Mesodermal cell (in vitro differentiated cells): ENCODE data around the gene DOCK1.

Experiments used
- H3K27ac ChIP-seq: 2 replicates; pipeline ENCODE4 v1.7.0; 2013; ENCODE audit warnings: mild to moderate bottlenecking, low read depth, low read length, moderate library complexity; ENCODE audit not compliant: severe bottlenecking
- H3K36me3 ChIP-seq: 2 replicates; pipeline ENCODE4 v1.7.1; 2013; ENCODE audit warnings: mild to moderate bottlenecking, low read length, moderate library complexity; ENCODE audit not compliant: control insufficient read depth, insufficient read depth
- H3K4me1 ChIP-seq: one replicate; pipeline ENCODE4 v1.7.1; 2013; ENCODE audit warnings: mild to moderate bottlenecking, low read length; ENCODE audit not compliant: insufficient read depth, control insufficient read depth, poor library complexity, severe bottlenecking
- H3K4me3 ChIP-seq: 2 replicates; pipeline ENCODE4 v1.7.0; 2013; ENCODE audit warnings: low read length, control low read depth, mild to moderate bottlenecking; ENCODE audit not compliant: insufficient read depth, poor library complexity, severe bottlenecking; ENCODE audit errors: extremely low read depth
- H3K9me3 ChIP-seq: 2 replicates; pipeline ENCODE4 v1.7.1; 2013; ENCODE audit warnings: mild to moderate bottlenecking, low read length, moderate library complexity; ENCODE audit not compliant: control insufficient read depth
- WGBS, 2 experiments: methylation state at CpG; one replicate each; pipeline ENCODE4 v1.1.5; 2013; ENCODE audit warnings: missing lambda C conversion rate in 2 of 2; ENCODE audit not compliant: insufficient coverage in 2 of 2; 5-methylcytosine and 5-hydroxymethylcytosine counted together

Gene DOCK1

DNA sequence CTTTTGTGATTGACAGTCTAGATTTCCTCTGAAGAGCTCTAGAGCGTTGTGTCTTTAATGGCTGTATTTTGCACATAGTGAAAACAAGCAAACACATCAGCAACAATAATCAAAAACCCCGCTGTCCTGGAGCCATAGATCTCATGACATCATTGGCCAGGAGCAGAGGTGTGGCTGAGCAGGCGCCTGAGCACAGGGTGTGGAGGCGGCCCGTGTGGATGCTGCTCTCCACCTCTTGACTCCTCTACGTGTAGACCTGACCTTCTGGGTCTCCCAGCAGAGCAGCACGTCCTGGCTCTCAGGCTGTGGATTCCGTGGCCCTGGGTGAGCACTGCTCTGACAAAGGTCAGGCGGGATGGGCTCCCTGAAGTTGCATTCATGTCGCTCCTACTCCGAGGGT lies 354.1 kb downstream of the DOCK1 start:
- H3K4me1 ChIP-seq, result no peaks in the 10 kb centered on the region
- no peak overlapping the region for H3K27ac ChIP-seq

GRCh38 chr10:127262606-127263005 lies 357.4 kb downstream of the DOCK1 start:
- WGBS, 2 experiments, result 89 to 97% methylated on average over 5 of the region's 7 CpGs
- Histone ChIP-seq H3K27ac (no peak overlapping the region), H3K9me3 (no peaks in the 10 kb centered on the region), H3K36me3 (peaks cover 34% of the 10 kb centered on the region), H3K4me3 (no peak overlapping the region), H3K4me1 (no peaks in the 10 kb centered on the region)

More for the DNA sequence above, 354.1 kb downstream of the DOCK1 start:
- H3K4me3 ChIP-seq, result no peak overlapping the region
- 95 to 98% methylated on average over 7 to 8 of the region's 11 CpGs for WGBS, 2 experiments
- peaks cover 34% of the 10 kb centered on the region for H3K36me3 ChIP-seq
- H3K9me3 ChIP-seq, result no peaks in the 10 kb centered on the region

GRCh38 chr10:127265288-127265687 lies 360.1 kb downstream of the DOCK1 start:
- Histone ChIP-seq H3K4me3 (no peak overlapping the region), H3K27ac (no peak overlapping the region), H3K9me3 (no peaks in the 10 kb centered on the region), H3K36me3 (peaks cover 16% of the 10 kb centered on the region), H3K4me1 (no peaks in the 10 kb centered on the region)
- 87 to 90% methylated on average over 2 of the region's 3 CpGs for WGBS, 2 experiments

- Histone ChIP-seq H3K9me3 (no peaks in the 10 kb centered on the region), H3K4me3 (no peak overlapping the region), H3K4me1 (no peaks in the 10 kb centered on the region), H3K36me3 (peaks cover 16% of the 10 kb centered on the region), H3K27ac (no peak overlapping the region)
- 78 to 100% methylated on average over 1 to 2 of the region's 2 CpGs for WGBS, 2 experiments
Observed at GRCh38 chr10:127266431-127266830, 361.2 kb downstream of the DOCK1 start.

GRCh38 chr10:127267442-127267841 lies 362.2 kb downstream of the DOCK1 start:
- 99 to 100% methylated on average over 9 to 10 of the region's 12 CpGs for WGBS, 2 experiments

GRCh38 chr10:127272076-127272475 lies 366.8 kb downstream of the DOCK1 start:
- Histone ChIP-seq H3K36me3 (peaks cover 14% of the 10 kb centered on the region), H3K4me3 (no peak overlapping the region), H3K9me3 (no peaks in the 10 kb centered on the region), H3K4me1 (peaks cover 2% of the 10 kb centered on the region), H3K27ac (no peak overlapping the region)
- 75 to 100% methylated on average over 2 of the region's 4 CpGs for WGBS, 2 experiments

More at GRCh38 chr10:127267442-127267841, 362.2 kb downstream of the DOCK1 start:
- Histone ChIP-seq H3K36me3 (peaks cover 16% of the 10 kb centered on the region), H3K4me3 (no peak overlapping the region), H3K4me1 (no peaks in the 10 kb centered on the region), H3K9me3 (no peaks in the 10 kb centered on the region), H3K27ac (no peak overlapping the region)

DNA sequence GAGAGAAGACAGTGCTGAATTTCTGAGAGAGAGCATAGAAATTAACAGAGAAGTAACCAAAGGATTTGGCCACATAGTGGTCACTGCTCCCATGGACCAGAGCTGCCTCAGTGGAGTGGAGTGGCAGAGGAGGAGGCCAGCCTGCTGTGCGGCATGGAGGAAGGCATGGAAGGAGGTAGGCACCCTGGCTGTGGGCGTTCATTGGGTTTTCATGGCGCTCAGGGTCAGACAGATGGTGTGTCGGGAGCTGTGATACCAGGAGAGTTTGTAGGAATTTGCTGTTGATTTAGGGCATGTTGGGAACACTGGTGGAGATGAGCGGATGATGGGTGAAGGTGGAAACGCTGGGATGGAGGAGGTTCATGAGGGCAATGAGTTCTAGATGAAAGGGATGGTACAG lies 370.0 kb downstream of the DOCK1 start:
- H3K4me1 ChIP-seq, result peaks cover 2% of the 10 kb centered on the region
- 82 to 95% methylated on average over 6 of the region's 6 CpGs for WGBS, 2 experiments
- H3K9me3 ChIP-seq, result no peaks in the 10 kb centered on the region
- H3K27ac ChIP-seq, result no peak overlapping the region
- H3K36me3 ChIP-seq, result peaks cover 14% of the 10 kb centered on the region
- H3K4me3 ChIP-seq, result no peak overlapping the region

GRCh38 chr10:127275793-127276450 lies 370.7 kb downstream of the DOCK1 start:
- Histone ChIP-seq H3K4me3 (no peak overlapping the region), H3K4me1 (peaks cover 2% of the 10 kb centered on the region), H3K36me3 (peaks cover 14% of the 10 kb centered on the region), H3K9me3 (no peaks in the 10 kb centered on the region), H3K27ac (no peak overlapping the region)
- 91 to 97% methylated on average over 8 to 9 of the region's 10 CpGs for WGBS, 2 experiments

DNA sequence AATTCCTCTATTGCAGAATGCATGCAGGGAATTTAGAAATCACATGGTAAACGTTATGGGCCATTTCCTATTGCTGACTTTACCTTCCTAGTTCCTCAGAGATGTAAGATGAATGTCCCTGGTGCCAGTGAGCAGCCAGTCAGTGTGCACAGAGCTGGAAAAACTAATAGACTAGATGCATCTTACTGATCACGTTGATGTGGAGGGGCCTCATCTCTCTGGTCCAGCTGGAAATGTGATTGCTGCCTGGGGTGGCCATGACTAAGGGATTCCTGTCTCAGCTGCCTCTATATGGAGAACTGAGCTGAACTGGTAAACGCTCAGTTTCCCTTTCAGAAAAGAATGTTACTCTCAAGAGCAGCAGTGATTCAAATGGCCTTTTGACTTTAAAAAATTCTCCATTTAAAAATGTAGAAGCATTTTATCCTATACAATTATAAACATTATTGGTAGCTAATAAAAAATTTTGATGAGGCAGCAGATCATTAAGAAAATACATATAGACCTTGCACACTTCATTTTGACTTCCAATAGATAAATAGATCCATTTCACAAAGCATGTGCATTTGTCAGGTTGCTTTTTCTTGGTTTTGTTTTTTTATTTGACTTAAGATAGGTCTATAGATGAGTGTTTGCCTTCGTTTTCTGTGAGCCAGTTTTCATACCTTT lies 371.7 kb downstream of the DOCK1 start:
- Histone ChIP-seq H3K4me1 (peaks cover 2% of the 10 kb centered on the region), H3K4me3 (no peak overlapping the region), H3K36me3 (peaks cover 11% of the 10 kb centered on the region), H3K9me3 (no peaks in the 10 kb centered on the region), H3K27ac (no peak overlapping the region)
- WGBS, 2 experiments, result 77 to 86% methylated on average over 3 to 4 of the region's 4 CpGs

GRCh38 chr10:127278001-127278400 lies 372.8 kb downstream of the DOCK1 start:
- H3K9me3 ChIP-seq, result no peaks in the 10 kb centered on the region
- H3K27ac ChIP-seq, result no peak overlapping the region
- H3K36me3 ChIP-seq, result peaks cover 7% of the 10 kb centered on the region
- peaks cover 2% of the 10 kb centered on the region for H3K4me1 ChIP-seq
- WGBS, 2 experiments, result 75 to 86% methylated on average over 4 of the region's 5 CpGs
- no peak overlapping the region for H3K4me3 ChIP-seq

DNA sequence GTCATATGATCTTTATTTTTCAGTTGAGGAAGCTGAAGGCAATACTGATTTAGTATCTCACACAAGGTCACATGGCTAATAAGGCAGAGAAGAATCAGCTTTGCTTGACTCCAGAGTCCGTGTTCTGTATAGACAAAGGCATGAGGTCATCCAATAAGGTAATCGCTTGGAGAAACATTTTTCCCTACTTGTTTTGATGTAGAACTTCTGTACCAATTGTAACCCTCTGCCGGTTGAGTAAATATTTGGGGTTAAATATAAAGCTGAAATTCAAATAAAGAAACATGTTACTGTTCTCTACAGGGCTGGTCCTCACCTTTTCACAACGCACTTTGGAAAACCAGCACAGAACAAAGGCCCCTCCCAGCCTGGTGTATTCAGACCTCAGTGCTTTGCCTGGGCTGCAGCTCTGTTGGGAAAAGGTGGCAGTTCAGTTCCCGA lies 374.1 kb downstream of the DOCK1 start:
- 98 to 100% methylated on average over 1 to 4 of the region's 5 CpGs for WGBS, 2 experiments
- H3K4me1 ChIP-seq, result peaks cover 2% of the 10 kb centered on the region
- peaks cover 6% of the 10 kb centered on the region for H3K36me3 ChIP-seq
- H3K27ac ChIP-seq, result no peak overlapping the region
- H3K9me3 ChIP-seq, result no peaks in the 10 kb centered on the region
- no peak overlapping the region for H3K4me3 ChIP-seq
